Measurements from ENCODE around the gene NUBP1. TPM values are rescaled to one million over a fixed set of nuclear protein-coding genes. Genes with fewer than 3 reads are reported as not detected.
A peak's percentile ranks its signal among the peaks of the same experiment; 100 is the strongest.

NUBP1 gene
- total RNA-seq, 1 donor: 19.5 TPM

DNA sequence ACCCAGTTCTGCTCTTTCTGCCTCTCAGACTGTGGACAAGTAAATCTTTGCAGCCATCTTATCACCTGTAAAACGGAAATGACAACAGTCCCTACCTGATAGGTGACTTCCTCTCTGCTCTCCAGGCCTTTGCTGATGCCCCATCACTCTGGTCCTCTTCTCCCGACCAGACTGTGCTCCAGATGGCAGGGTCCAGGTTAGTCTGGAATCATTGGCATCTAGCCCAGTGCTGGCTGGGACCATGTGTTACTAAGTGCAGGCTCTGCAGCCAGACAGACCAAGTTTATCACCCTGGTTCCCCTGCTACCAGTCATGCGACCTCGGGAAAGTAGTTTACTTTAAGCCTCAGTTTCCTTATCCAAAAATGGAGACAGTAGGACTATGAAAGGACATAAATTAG is 1.8 kb upstream of the NUBP1 start:
- Histone ChIP-seq H2AFZ (ENCODE audit: low read length) (no peak overlapping the region), H4K20me1 (ENCODE audit: insufficient read depth, low read length) (no peaks in the 10 kb centered on the region), H3K27ac (ENCODE audit: low read depth, low read length) (no peak overlapping the region), H3K4me3 (ENCODE audit: insufficient read depth, low read length) (no peak overlapping the region), H3K9me3 (ENCODE audit: low read depth, low read length) (no peaks in the 10 kb centered on the region), H3K27me3 (ENCODE audit: insufficient read depth, low read length) (no peaks in the 10 kb centered on the region), H3K4me2 (ENCODE audit: insufficient read depth, low read length) (no peak overlapping the region), H3K79me2 (ENCODE audit: insufficient read depth, low read length) (peaks cover 2% of the 10 kb centered on the region), H3K4me1 (ENCODE audit: insufficient read depth, low read length) (peaks cover 28% of the 10 kb centered on the region), H3K36me3 (ENCODE audit: insufficient read depth, low read length) (no peaks in the 10 kb centered on the region)
- DNase-seq (ENCODE audit: insufficient read length, low spot score, missing footprints): no peak
- TF ChIP-seq, protein P1, sequence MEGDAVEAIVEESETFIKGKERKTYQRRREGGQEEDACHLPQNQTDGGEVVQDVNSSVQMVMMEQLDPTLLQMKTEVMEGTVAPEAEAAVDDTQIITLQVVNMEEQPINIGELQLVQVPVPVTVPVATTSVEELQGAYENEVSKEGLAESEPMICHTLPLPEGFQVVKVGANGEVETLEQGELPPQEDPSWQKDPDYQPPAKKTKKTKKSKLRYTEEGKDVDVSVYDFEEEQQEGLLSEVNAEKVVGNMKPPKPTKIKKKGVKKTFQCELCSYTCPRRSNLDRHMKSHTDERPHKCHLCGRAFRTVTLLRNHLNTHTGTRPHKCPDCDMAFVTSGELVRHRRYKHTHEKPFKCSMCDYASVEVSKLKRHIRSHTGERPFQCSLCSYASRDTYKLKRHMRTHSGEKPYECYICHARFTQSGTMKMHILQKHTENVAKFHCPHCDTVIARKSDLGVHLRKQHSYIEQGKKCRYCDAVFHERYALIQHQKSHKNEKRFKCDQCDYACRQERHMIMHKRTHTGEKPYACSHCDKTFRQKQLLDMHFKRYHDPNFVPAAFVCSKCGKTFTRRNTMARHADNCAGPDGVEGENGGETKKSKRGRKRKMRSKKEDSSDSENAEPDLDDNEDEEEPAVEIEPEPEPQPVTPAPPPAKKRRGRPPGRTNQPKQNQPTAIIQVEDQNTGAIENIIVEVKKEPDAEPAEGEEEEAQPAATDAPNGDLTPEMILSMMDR (IDR thresholded peaks at IDR 0.05; ENCODE audit: extremely low read depth, low read depth, low read length): no peak

- Histone ChIP-seq H3K27ac (ENCODE audit: low read depth, low read length) (peak overlapping the region; percentile 90), H3K79me2 (ENCODE audit: insufficient read depth, low read length) (peaks cover 2% of the 10 kb centered on the region), H2AFZ (ENCODE audit: low read length) (peak overlapping the region; percentile 95), H3K27me3 (ENCODE audit: insufficient read depth, low read length) (no peaks in the 10 kb centered on the region), H3K4me3 (ENCODE audit: insufficient read depth, low read length) (peak overlapping the region; percentile 76), H4K20me1 (ENCODE audit: insufficient read depth, low read length) (no peaks in the 10 kb centered on the region), H3K36me3 (ENCODE audit: insufficient read depth, low read length) (peaks cover 5% of the 10 kb centered on the region), H3K4me2 (ENCODE audit: insufficient read depth, low read length) (peak overlapping the region; percentile 83), H3K4me1 (ENCODE audit: insufficient read depth, low read length) (peaks cover 17% of the 10 kb centered on the region), H3K9me3 (ENCODE audit: low read depth, low read length) (no peaks in the 10 kb centered on the region)
- TF ChIP-seq, protein P1 (IDR thresholded peaks at IDR 0.05; ENCODE audit: extremely low read depth, low read depth, low read length): no peak
- DNase-seq (ENCODE audit: insufficient read length, low spot score, missing footprints): no peak
Observed at GRCh38 chr16:10743227-10743609, 424 bp upstream of the NUBP1 start.

DNA sequence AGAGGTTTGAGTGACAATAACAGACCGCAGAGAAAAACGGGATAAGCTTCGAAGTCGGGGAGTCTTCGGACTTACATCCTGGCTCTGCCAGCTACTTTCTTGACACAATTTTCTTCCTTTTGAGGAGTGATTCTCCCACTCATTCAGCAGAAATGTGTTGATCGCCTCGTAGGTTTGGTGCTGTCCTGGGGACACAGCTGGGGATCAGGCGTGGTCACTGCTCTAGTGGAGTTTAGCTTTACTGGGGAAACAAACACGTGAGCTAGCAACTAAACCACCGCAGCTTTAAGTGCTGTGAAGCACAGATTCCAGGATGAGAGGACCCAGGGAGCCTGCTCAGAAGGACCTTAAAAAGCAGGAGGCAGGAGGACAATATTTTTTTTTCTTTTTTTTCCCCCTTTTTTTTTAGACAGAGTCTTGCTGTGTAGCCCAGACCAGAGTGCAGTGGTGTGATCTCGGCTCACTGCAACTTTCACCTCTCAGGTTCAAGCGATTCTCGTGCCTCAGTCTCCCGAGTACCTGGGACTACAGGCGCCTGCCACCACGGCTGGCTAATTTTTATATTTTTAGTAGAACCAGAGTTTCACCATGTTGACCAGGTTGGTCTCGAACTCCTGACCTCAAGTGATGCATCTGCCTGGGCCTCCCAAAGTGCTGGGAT is 858 bp downstream of the NUBP1 start:
- Histone ChIP-seq H3K4me2 (ENCODE audit: insufficient read depth, low read length) (peak overlapping the region; percentile 98), H3K79me2 (ENCODE audit: insufficient read depth, low read length) (peaks cover 2% of the 10 kb centered on the region), H3K9me3 (ENCODE audit: low read depth, low read length) (no peaks in the 10 kb centered on the region), H4K20me1 (ENCODE audit: insufficient read depth, low read length) (no peaks in the 10 kb centered on the region), H3K4me3 (ENCODE audit: insufficient read depth, low read length) (peak overlapping the region; percentile 76), H3K36me3 (ENCODE audit: insufficient read depth, low read length) (peaks cover 12% of the 10 kb centered on the region), H3K27me3 (ENCODE audit: insufficient read depth, low read length) (no peaks in the 10 kb centered on the region), H3K27ac (ENCODE audit: low read depth, low read length) (peak overlapping the region; percentile 90), H3K4me1 (ENCODE audit: insufficient read depth, low read length) (peaks cover 17% of the 10 kb centered on the region), H2AFZ (ENCODE audit: low read length) (peak overlapping the region; percentile 97)
- TF ChIP-seq, protein P1 (IDR thresholded peaks at IDR 0.05; ENCODE audit: extremely low read depth, low read depth, low read length): no peak
- peak; percentile 69 for DNase-seq (ENCODE audit: insufficient read length, low spot score, missing footprints)

DNA sequence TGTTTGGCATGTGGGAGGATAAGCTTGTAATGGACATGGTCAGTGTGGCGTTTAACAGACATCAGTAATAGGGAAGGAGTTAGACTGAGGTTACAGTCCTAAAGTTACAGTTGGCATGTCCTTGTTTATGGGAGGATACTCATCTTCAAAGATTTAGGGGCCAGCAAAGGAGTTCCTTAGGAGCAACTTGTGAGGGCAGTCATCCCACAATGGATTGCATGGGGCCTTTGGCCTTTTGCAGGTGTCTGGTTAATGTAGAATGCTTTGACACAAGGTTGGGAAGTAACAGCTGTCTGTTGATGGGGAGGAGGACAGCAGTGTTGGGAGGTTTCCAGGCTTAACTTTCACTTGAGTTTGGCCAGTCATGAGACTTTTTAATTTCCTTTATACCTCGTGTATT is 2.2 kb downstream of the NUBP1 start:
- H3K27ac ChIP-seq (ENCODE audit: low read depth, low read length): no peak overlapping the region
- no peak overlapping the region for H3K4me2 ChIP-seq (ENCODE audit: insufficient read depth, low read length)
- no peak for DNase-seq (ENCODE audit: insufficient read length, low spot score, missing footprints)
- TF ChIP-seq, protein P1 (IDR thresholded peaks at IDR 0.05; ENCODE audit: extremely low read depth, low read depth, low read length): no peak
- peaks cover 14% of the 10 kb centered on the region for H3K36me3 ChIP-seq (ENCODE audit: insufficient read depth, low read length)
- peaks cover 2% of the 10 kb centered on the region for H3K79me2 ChIP-seq (ENCODE audit: insufficient read depth, low read length)
- H3K4me3 ChIP-seq (ENCODE audit: insufficient read depth, low read length): no peak overlapping the region
- H3K4me1 ChIP-seq (ENCODE audit: insufficient read depth, low read length): peaks cover 20% of the 10 kb centered on the region
- H4K20me1 ChIP-seq (ENCODE audit: insufficient read depth, low read length): no peaks in the 10 kb centered on the region
- no peak overlapping the region for H2AFZ ChIP-seq (ENCODE audit: low read length)
- no peaks in the 10 kb centered on the region for H3K9me3 ChIP-seq (ENCODE audit: low read depth, low read length)
- no peaks in the 10 kb centered on the region for H3K27me3 ChIP-seq (ENCODE audit: insufficient read depth, low read length)
